ENCODE data around the gene KIAA1217.
A peak's percentile ranks its signal among the peaks of the same experiment; 100 is the strongest.

KIAA1217 gene

GRCh38 chr10:24209432-24209771 lies 464 bp downstream of the KIAA1217 start:
- no peak for DNase-seq (ENCODE audit: low read depth in 3 of 3, low spot score in 1 of 3)

GRCh38 chr10:24209946-24210491 lies 1.1 kb downstream of the KIAA1217 start:
- DNase-seq (ENCODE audit: low read depth in 3 of 3, low spot score in 1 of 3), result peak in 1 of 3 donors; percentile 11

GRCh38 chr10:24210501-24210900 lies 1.6 kb downstream of the KIAA1217 start:
- DNase-seq (ENCODE audit: low read depth in 3 of 3, low spot score in 1 of 3), result no peak

- no peak for DNase-seq (ENCODE audit: low read depth in 3 of 3, low spot score in 1 of 3)
Observed at GRCh38 chr10:24213266-24213665, 4.3 kb downstream of the KIAA1217 start.

GRCh38 chr10:24213881-24214280 lies 4.9 kb downstream of the KIAA1217 start:
- DNase-seq (ENCODE audit: low read depth in 3 of 3, low spot score in 1 of 3), result no peak

GRCh38 chr10:24214762-24215161 lies 5.8 kb downstream of the KIAA1217 start:
- DNase-seq (ENCODE audit: low read depth in 3 of 3, low spot score in 1 of 3), result no peak

- no peak for DNase-seq (ENCODE audit: low read depth in 3 of 3, low spot score in 1 of 3)
Observed at GRCh38 chr10:24215196-24215595, 6.3 kb downstream of the KIAA1217 start.

GRCh38 chr10:24215603-24216002 lies 6.7 kb downstream of the KIAA1217 start:
- DNase-seq (ENCODE audit: low read depth in 3 of 3, low spot score in 1 of 3), result no peak

- DNase-seq (ENCODE audit: low read depth in 3 of 3, low spot score in 1 of 3), result no peak
Observed at GRCh38 chr10:24219963-24220362, 11.0 kb downstream of the KIAA1217 start.

- DNase-seq (ENCODE audit: low read depth in 3 of 3, low spot score in 1 of 3), result no peak
Observed at GRCh38 chr10:24223341-24223740, 14.4 kb downstream of the KIAA1217 start.

GRCh38 chr10:24223953-24224352 lies 15.0 kb downstream of the KIAA1217 start:
- no peak for DNase-seq (ENCODE audit: low read depth in 3 of 3, low spot score in 1 of 3)

GRCh38 chr10:24228642-24229041 lies 19.7 kb downstream of the KIAA1217 start:
- DNase-seq (ENCODE audit: low read depth in 3 of 3, low spot score in 1 of 3), result no peak

GRCh38 chr10:24229909-24230308 lies 21.0 kb downstream of the KIAA1217 start:
- DNase-seq (ENCODE audit: low read depth in 3 of 3, low spot score in 1 of 3), result no peak

- no peak for DNase-seq (ENCODE audit: low read depth in 3 of 3, low spot score in 1 of 3)
Observed at GRCh38 chr10:24231200-24231599, 22.3 kb downstream of the KIAA1217 start.

- no peak for DNase-seq (ENCODE audit: low read depth in 3 of 3, low spot score in 1 of 3)
Observed at GRCh38 chr10:24234784-24235183, 25.8 kb downstream of the KIAA1217 start.

- no peak for DNase-seq (ENCODE audit: low read depth in 3 of 3, low spot score in 1 of 3)
Observed at GRCh38 chr10:24235471-24235870, 26.5 kb downstream of the KIAA1217 start.

- DNase-seq (ENCODE audit: low read depth in 3 of 3, low spot score in 1 of 3), result no peak
Observed at GRCh38 chr10:24237801-24238395, 29.0 kb downstream of the KIAA1217 start.

GRCh38 chr10:24238519-24239247 lies 29.7 kb downstream of the KIAA1217 start:
- DNase-seq (ENCODE audit: low read depth in 3 of 3, low spot score in 1 of 3), result no peak

GRCh38 chr10:24239289-24240040 lies 30.5 kb downstream of the KIAA1217 start:
- no peak for DNase-seq (ENCODE audit: low read depth in 3 of 3, low spot score in 1 of 3)

- no peak for DNase-seq (ENCODE audit: low read depth in 3 of 3, low spot score in 1 of 3)
Observed at GRCh38 chr10:24240041-24240751, 31.3 kb downstream of the KIAA1217 start.

GRCh38 chr10:24241536-24242040 lies 32.6 kb downstream of the KIAA1217 start:
- DNase-seq (ENCODE audit: low read depth in 3 of 3, low spot score in 1 of 3), result no peak

All from stimulated activated CD4-positive, alpha-beta T cell treated with anti-CD3 and anti-CD28 coated beads, TNF-alpha, amount 100 ng/mL, for 1 hour (primary cell).